ENCODE data around the gene ZNF341. TPM values are rescaled to one million over a fixed set of nuclear protein-coding genes. Genes with fewer than 3 reads are reported as not detected.

ZNF341 gene
- total RNA-seq, 2 experiments from 2014 or later, result 5.8 to 6.8 TPM

GRCh38 chr20:33704197-33704924 lies 27.4 kb upstream of the ZNF341 start:
- Mint-ChIP-seq H3K9me3 (peaks cover 2% of the 10 kb centered on the region), H3K4me3 (no peak overlapping the region), H3K36me3 (ENCODE audit: low read depth) (peaks cover 4% of the 10 kb centered on the region), H3K27me3 (ENCODE audit: low read depth) (no peaks in the 10 kb centered on the region), H3K27ac (no peak overlapping the region), H3K4me1 (ENCODE audit: low read depth) (peaks cover 3% of the 10 kb centered on the region)
- DNase-seq, result no peak
- CTCF ChIA-PET, result interaction anchor here (0.8 kb wide), 1 partner anchor 28 kb away, joined by 3 read pairs; no protein-coding TSS in a partner anchor
- intact Hi-C loops (cut with micrococcal nuclease), result no loop called here

DNA sequence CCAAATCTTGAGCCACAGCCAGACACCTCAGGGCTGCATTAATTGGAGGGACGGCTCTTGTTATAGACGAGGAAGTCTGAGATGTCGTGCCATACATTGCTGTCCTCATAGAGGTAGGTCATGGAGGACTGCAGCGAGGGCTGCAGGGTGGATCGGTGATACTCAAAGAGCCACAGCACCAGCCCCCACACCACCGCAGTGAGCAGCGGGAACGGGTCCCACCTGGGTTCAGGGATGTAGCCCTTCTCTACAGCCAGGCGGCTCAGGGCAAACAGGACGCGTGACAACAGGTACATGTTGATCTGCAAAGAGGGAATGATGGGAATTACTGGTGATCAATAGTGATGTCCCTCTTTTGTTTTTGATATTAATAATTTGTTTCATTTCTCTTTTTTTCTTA lies 24.1 kb upstream of the ZNF341 start:
- H3K4me3 Mint-ChIP-seq, result no peak overlapping the region
- no peaks in the 10 kb centered on the region for H3K27me3 Mint-ChIP-seq (ENCODE audit: low read depth)
- DNase-seq, result no peak
- peaks cover 2% of the 10 kb centered on the region for H3K36me3 Mint-ChIP-seq (ENCODE audit: low read depth)
- H3K9me3 Mint-ChIP-seq, result no peaks in the 10 kb centered on the region
- no peak overlapping the region for H3K27ac Mint-ChIP-seq
- CTCF ChIA-PET, result interaction anchor here (1.5 kb wide), 1 partner anchor 84 kb away, joined by 4 read pairs; no protein-coding TSS in a partner anchor
- intact Hi-C loops (cut with micrococcal nuclease), result no loop called here
- H3K4me1 Mint-ChIP-seq (ENCODE audit: low read depth), result peaks cover 3% of the 10 kb centered on the region

DNA sequence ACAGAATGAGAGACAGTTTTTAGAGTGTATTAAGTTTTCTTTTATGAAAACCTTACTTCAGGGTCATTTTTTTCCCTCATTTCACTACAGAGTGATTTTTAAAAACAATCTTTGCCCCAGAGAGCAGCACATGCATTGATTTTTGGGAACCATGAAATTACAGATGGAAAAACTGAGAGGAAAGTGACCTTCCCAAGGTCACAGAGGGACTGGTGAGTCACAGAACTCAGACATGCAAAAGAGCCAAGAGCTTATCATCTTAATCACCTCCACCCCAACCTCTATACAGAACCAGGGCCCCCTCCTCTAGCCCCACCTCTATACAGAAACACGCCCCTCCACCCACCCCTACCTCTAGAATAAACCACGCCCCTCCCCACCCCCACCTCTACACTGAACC lies 22.4 kb upstream of the ZNF341 start:
- Mint-ChIP-seq H3K27ac (no peak overlapping the region), H3K4me1 (ENCODE audit: low read depth) (peaks cover 3% of the 10 kb centered on the region), H3K4me3 (no peak overlapping the region), H3K36me3 (ENCODE audit: low read depth) (peaks cover 5% of the 10 kb centered on the region), H3K27me3 (ENCODE audit: low read depth) (no peaks in the 10 kb centered on the region), H3K9me3 (no peaks in the 10 kb centered on the region)
- intact Hi-C loops (cut with micrococcal nuclease), result no loop called here
- CTCF ChIA-PET, result interaction anchor here (0.9 kb wide), 1 partner anchor 206 kb away, joined by 4 read pairs; no protein-coding TSS in a partner anchor
- DNase-seq, result no peak

- H3K9me3 Mint-ChIP-seq, result no peaks in the 10 kb centered on the region
- CTCF ChIA-PET, result interaction anchor here (0.6 to 0.9 kb wide), 2 partner anchors 206 to 255 kb away, joined by 3 to 4 read pairs; no protein-coding TSS in a partner anchor
- intact Hi-C loops (cut with micrococcal nuclease), result no loop called here
- no peak for DNase-seq
- peaks cover 3% of the 10 kb centered on the region for H3K4me1 Mint-ChIP-seq (ENCODE audit: low read depth)
- peaks cover 5% of the 10 kb centered on the region for H3K36me3 Mint-ChIP-seq (ENCODE audit: low read depth)
- H3K27me3 Mint-ChIP-seq (ENCODE audit: low read depth), result no peaks in the 10 kb centered on the region
- H3K4me3 Mint-ChIP-seq, result no peak overlapping the region
- H3K27ac Mint-ChIP-seq, result no peak overlapping the region
Measured at GRCh38 chr20:33709905-33710541, 21.8 kb upstream of the ZNF341 start.

DNA sequence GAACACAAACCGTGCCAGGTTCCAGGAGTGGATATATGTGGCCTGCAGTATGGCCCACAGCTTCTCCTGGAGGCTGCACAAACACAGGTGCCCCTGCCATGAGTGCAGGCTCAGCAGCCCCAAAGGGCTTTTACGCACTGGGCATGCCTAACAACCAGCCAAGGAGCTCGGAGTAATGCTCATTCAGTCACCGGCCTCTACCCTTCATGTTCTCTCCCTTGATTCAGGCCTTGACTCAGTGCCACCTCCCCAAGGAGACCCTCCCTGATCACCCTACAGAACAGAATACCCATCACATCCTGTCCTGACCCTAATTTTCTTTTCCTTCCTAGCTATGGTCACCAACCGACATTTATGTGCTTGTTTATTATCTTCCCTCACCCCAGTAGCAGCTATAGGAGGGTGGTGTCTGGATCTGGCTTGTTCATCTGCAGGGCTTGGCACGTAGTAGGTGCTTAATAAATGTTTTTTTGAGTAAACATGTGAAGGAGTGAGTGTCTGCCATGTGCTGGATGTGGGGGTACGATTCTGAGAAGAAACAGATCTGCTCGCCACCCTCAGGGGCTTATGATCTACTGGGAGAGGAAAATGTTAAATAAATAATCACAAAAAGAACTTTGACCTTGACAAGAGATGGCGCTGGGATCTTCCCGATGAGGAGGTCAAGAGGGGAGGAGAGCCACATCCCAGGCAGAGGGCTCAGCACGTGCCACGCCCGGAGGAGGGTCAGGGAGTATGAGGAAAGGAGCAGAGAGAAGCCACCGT lies 20.9 kb upstream of the ZNF341 start:
- H3K27ac Mint-ChIP-seq, result no peak overlapping the region
- intact Hi-C loops (cut with micrococcal nuclease), result no loop called here
- peaks cover 5% of the 10 kb centered on the region for H3K36me3 Mint-ChIP-seq (ENCODE audit: low read depth)
- H3K27me3 Mint-ChIP-seq (ENCODE audit: low read depth), result no peaks in the 10 kb centered on the region
- H3K9me3 Mint-ChIP-seq, result no peaks in the 10 kb centered on the region
- H3K4me3 Mint-ChIP-seq, result no peak overlapping the region
- peaks cover 3% of the 10 kb centered on the region for H3K4me1 Mint-ChIP-seq (ENCODE audit: low read depth)
- DNase-seq, result no peak
- CTCF ChIA-PET, result interaction anchor here (0.6 kb wide), 1 partner anchor 256 kb away, joined by 3 read pairs; no protein-coding TSS in a partner anchor

GRCh38 chr20:33711446-33711738 lies 20.4 kb upstream of the ZNF341 start:
- intact Hi-C loops (cut with micrococcal nuclease), result no loop called here
- H3K4me3 Mint-ChIP-seq, result no peak overlapping the region
- H3K9me3 Mint-ChIP-seq, result no peaks in the 10 kb centered on the region
- peaks cover 8% of the 10 kb centered on the region for H3K36me3 Mint-ChIP-seq (ENCODE audit: low read depth)
- H3K4me1 Mint-ChIP-seq (ENCODE audit: low read depth), result peaks cover 3% of the 10 kb centered on the region
- no peak overlapping the region for H3K27ac Mint-ChIP-seq
- no peak for DNase-seq
- CTCF ChIA-PET, result no interaction called here
- no peaks in the 10 kb centered on the region for H3K27me3 Mint-ChIP-seq (ENCODE audit: low read depth)

DNA sequence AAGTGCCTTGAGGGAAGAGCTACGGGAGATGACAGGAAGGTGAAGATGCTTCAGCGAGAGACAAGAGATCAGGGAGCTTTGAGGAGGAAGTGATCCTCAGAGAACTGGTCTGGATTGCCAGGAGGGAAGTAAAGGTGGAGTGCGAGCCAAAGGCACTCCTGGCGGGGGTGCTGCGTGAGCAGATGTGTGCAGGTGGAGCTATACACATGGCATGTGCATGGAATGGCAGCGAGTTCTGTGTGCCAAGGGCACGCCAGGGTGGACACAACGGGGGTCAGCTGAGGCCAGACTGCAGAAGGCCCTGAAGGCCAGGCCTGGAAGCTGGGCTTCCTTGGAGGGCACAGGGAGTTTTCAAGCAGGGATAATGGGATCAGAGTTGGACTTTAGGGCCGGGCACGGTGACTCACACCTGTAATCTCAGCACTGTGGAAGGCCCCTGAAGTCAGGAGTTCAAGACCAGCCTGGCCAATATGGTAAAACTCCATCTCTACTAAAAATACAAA lies 17.9 kb upstream of the ZNF341 start:
- Mint-ChIP-seq H3K36me3 (ENCODE audit: low read depth) (peaks cover 8% of the 10 kb centered on the region), H3K9me3 (no peaks in the 10 kb centered on the region), H3K4me3 (no peak overlapping the region), H3K27me3 (ENCODE audit: low read depth) (no peaks in the 10 kb centered on the region), H3K4me1 (ENCODE audit: low read depth) (peaks cover 9% of the 10 kb centered on the region), H3K27ac (no peak overlapping the region)
- intact Hi-C loops (cut with micrococcal nuclease), result no loop called here
- DNase-seq, result no peak
- CTCF ChIA-PET, result interaction anchor here (0.7 to 1.0 kb wide), 2 partner anchors 10 to 13 kb away, joined by 3 to 4 read pairs; no protein-coding TSS in a partner anchor

DNA sequence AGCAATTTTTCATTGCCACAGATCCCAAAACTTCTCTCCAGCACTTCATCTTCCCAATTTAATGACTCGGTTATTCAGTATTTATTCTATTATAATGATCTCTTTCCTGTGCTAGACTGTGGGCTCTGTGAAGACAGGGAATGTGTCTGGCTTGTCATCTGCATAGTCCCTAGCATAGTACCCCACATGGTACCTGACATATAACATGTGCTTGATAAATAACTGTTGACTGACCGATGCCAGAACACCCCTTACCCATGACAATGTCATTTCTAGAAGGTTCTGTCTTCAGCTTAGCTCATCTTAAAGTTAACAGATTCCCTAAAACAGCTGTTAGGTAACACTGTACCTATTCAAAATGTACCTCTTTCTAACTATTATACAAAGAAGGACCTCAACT lies 15.3 kb upstream of the ZNF341 start:
- CTCF ChIA-PET, result no interaction called here
- peaks cover 7% of the 10 kb centered on the region for H3K36me3 Mint-ChIP-seq (ENCODE audit: low read depth)
- peaks cover 21% of the 10 kb centered on the region for H3K4me1 Mint-ChIP-seq (ENCODE audit: low read depth)
- no peaks in the 10 kb centered on the region for H3K27me3 Mint-ChIP-seq (ENCODE audit: low read depth)
- no peak overlapping the region for H3K4me3 Mint-ChIP-seq
- intact Hi-C loops (cut with micrococcal nuclease), result no loop called here
- no peaks in the 10 kb centered on the region for H3K9me3 Mint-ChIP-seq
- H3K27ac Mint-ChIP-seq, result no peak overlapping the region
- no peak for DNase-seq

GRCh38 chr20:33719277-33719988 lies 12.4 kb upstream of the ZNF341 start:
- CTCF ChIA-PET, result interaction anchor here (1.4 kb wide), 1 partner anchor 13 kb away, joined by 4 read pairs; the partner anchor contains the start of gene ZNF341
- DNase-seq, result peak; percentile 26
- peak overlapping the region; percentile 73 for H3K27ac Mint-ChIP-seq
- H3K4me1 Mint-ChIP-seq (ENCODE audit: low read depth), result peaks cover 21% of the 10 kb centered on the region
- peak overlapping the region; percentile 79 for H3K4me3 Mint-ChIP-seq
- peaks cover 3% of the 10 kb centered on the region for H3K36me3 Mint-ChIP-seq (ENCODE audit: low read depth)
- no peaks in the 10 kb centered on the region for H3K27me3 Mint-ChIP-seq (ENCODE audit: low read depth)
- H3K9me3 Mint-ChIP-seq, result no peaks in the 10 kb centered on the region
- intact Hi-C loops (cut with micrococcal nuclease), result no loop called here

DNA sequence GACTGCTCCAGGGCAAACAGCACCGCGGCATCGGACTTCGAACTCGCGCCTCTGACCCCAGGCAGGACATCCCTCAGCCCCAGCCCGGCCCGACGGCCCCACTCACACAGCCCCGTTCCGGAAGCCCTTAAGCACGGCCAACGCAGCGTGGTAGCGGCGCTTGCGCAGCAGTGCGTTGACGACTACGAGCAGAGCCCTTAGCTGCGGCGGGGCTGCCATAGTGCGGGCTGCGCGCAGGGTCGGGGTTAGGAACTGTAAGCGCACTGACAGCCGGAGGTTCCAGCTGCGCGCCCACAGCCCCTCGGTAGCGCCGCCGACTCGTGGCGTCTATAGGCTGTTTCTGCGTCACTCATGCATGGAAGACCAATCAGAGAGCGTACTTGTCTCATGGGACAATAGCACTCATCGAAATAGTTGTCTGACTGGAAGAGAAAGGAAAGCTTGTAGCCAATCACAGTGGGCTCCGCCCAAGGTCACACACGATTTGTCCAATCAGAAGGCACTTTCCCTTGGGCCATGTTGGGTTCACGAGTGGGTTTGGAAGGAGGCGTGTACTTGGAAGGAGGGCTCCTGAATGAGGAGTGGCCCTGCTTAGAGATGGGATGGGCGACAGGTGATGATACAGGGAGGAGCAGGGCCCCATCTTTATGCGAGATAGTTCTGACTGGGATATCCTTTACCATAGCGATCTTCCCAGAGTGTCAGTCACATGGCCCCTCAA lies 11.6 kb upstream of the ZNF341 start, which contains the start of gene PXMP4:
TSS of gene PXMP4 (minus strand) at position 322 of the 721 bp plus-strand sequence. CDS start at position 219, 103 bp downstream.
- peak; percentile 95 for DNase-seq
- CTCF ChIA-PET, result interaction anchor here (1.4 kb wide), 2 partner anchors 12 to 52 kb away, joined by 4 read pairs; partner anchors contain the start of gene ZNF341
- H3K4me3 Mint-ChIP-seq, result peak within 1 kb of the TSS; percentile 79
- peak within 1 kb of the TSS; percentile 76 for H3K27ac Mint-ChIP-seq
- peaks cover 21% of the 10 kb centered on the region for H3K4me1 Mint-ChIP-seq (ENCODE audit: low read depth)
- H3K36me3 Mint-ChIP-seq (ENCODE audit: low read depth), result peaks cover 3% of the 10 kb centered on the region
- no peaks in the 10 kb centered on the region for H3K27me3 Mint-ChIP-seq (ENCODE audit: low read depth)
- no peaks in the 10 kb centered on the region for H3K9me3 Mint-ChIP-seq
- intact Hi-C loops (cut with micrococcal nuclease), result loop anchor here (1.0 to 2.0 kb wide), 8 partner anchors 11 to 319 kb away; partner anchors contain the start of genes C20orf144, CDK5RAP1, CHMP4B and E2F1

Measured in activated naive CD4-positive, alpha-beta T cell treated with anti-CD3 and anti-CD28 coated beads for 36 hours (primary cell).